ENCODE results near the gene ITGA2B.

ITGA2B gene

GRCh38 chr17:44389281-44389680 is at the start of gene ITGA2B:
TSS of gene ITGA2B (minus strand) at chr17:44389649. CDS start at chr17:44389473, 176 bp downstream.
- DNase-seq (ENCODE audit: low read depth), result no peak
- no peak within 1 kb of the TSS for H3K4me3 ChIP-seq (ENCODE audit: control insufficient read depth, low read depth, low read length)

GRCh38 chr17:44439168-44439567 is 49.7 kb upstream of the ITGA2B start:
- no peak for TF ChIP-seq CTCF (IDR thresholded peaks at IDR 0.05; ENCODE audit: control insufficient read depth, insufficient read depth, low read depth, low read length, missing control alignments)
- no peak overlapping the region for H3K4me3 ChIP-seq (ENCODE audit: control insufficient read depth, low read depth, low read length)
- DNase-seq (ENCODE audit: low read depth), result no peak

More at GRCh38 chr17:44389281-44389680, at the start of gene ITGA2B:
- no peak for TF ChIP-seq CTCF (IDR thresholded peaks at IDR 0.05; ENCODE audit: control insufficient read depth, insufficient read depth, low read depth, low read length, missing control alignments)

GRCh38 chr17:44438636-44439035 is 49.2 kb upstream of the ITGA2B start:
- DNase-seq (ENCODE audit: low read depth), result no peak
- no peak for TF ChIP-seq CTCF (IDR thresholded peaks at IDR 0.05; ENCODE audit: control insufficient read depth, insufficient read depth, low read depth, low read length, missing control alignments)
- H3K4me3 ChIP-seq (ENCODE audit: control insufficient read depth, low read depth, low read length), result no peak overlapping the region

GRCh38 chr17:44436336-44436735 is 46.9 kb upstream of the ITGA2B start:
- TF ChIP-seq CTCF (IDR thresholded peaks at IDR 0.05; ENCODE audit: control insufficient read depth, insufficient read depth, low read depth, low read length, missing control alignments), result no peak
- no peak for DNase-seq (ENCODE audit: low read depth)
- no peak overlapping the region for H3K4me3 ChIP-seq (ENCODE audit: control insufficient read depth, low read depth, low read length)

GRCh38 chr17:44432254-44433157 is 43.1 kb upstream of the ITGA2B start:
- no peak for TF ChIP-seq CTCF (IDR thresholded peaks at IDR 0.05; ENCODE audit: control insufficient read depth, insufficient read depth, low read depth, low read length, missing control alignments)
- no peak overlapping the region for H3K4me3 ChIP-seq (ENCODE audit: control insufficient read depth, low read depth, low read length)
- no peak for DNase-seq (ENCODE audit: low read depth)

GRCh38 chr17:44424828-44425461 is 35.5 kb upstream of the ITGA2B start:
- DNase-seq (ENCODE audit: low read depth), result no peak
- H3K4me3 ChIP-seq (ENCODE audit: control insufficient read depth, low read depth, low read length), result no peak overlapping the region
- no peak for TF ChIP-seq CTCF (IDR thresholded peaks at IDR 0.05; ENCODE audit: control insufficient read depth, insufficient read depth, low read depth, low read length, missing control alignments)

Measured in AG09309 (cell line).